Epidermal melanocyte (primary cell): ENCODE measurements around the gene DHRS13.
"Not testable (repeated sequence)": the region's sequence is repeated elsewhere in the genome, so short reads cannot be mapped to it uniquely, and the experiment has no call there.

Source experiments
- DNase-seq: peaks from one replicate; pipeline ENCODE4 v3.0.0; 2011; ENCODE audit warnings: low spot score; ENCODE audit not compliant: insufficient read length

The DHRS13 gene

GRCh38 chr17:28903546-28903841, 615 bp upstream of the DHRS13 start:
- DNase-seq = not testable (repeated sequence)

- DNase-seq = no peak
Measured at GRCh38 chr17:28901866-28902818, 737 bp downstream of the DHRS13 start.

- no peak for DNase-seq
Measured at GRCh38 chr17:28900986-28901726, 1.7 kb downstream of the DHRS13 start.

- DNase-seq = no peak
Measured at GRCh38 chr17:28899212-28899815, 3.6 kb downstream of the DHRS13 start.

- no peak for DNase-seq
Measured at GRCh38 chr17:28898527-28898955, 4.3 kb downstream of the DHRS13 start.

- no peak for DNase-seq
Measured at GRCh38 chr17:28897769-28898526, 4.9 kb downstream of the DHRS13 start.

GRCh38 chr17:28896884-28897768, 5.8 kb downstream of the DHRS13 start, which contains the start of gene FLOT2:
Gene FLOT2, minus strand, starts transcription at chr17:28897733. Its CDS starts 159 bp downstream, at chr17:28897574.
- DNase-seq = peak; percentile 39

GRCh38 chr17:28896491-28896883, 6.4 kb downstream of the DHRS13 start:
- no peak for DNase-seq

GRCh38 chr17:28895794-28896447, 7.0 kb downstream of the DHRS13 start:
- no peak for DNase-seq

- DNase-seq = not testable (repeated sequence)
Measured at GRCh38 chr17:28893248-28894183, 9.4 kb downstream of the DHRS13 start.

GRCh38 chr17:28892024-28892423, 10.9 kb downstream of the DHRS13 start:
- no peak for DNase-seq

GRCh38 chr17:28891201-28891600, 11.7 kb downstream of the DHRS13 start:
- DNase-seq = no peak

- no peak for DNase-seq
Measured at GRCh38 chr17:28889996-28890395, 12.9 kb downstream of the DHRS13 start.

GRCh38 chr17:28888832-28889231, 14.0 kb downstream of the DHRS13 start:
- DNase-seq = no peak

GRCh38 chr17:28887871-28888471, 14.9 kb downstream of the DHRS13 start:
- no peak for DNase-seq

GRCh38 chr17:28885951-28886350, 16.9 kb downstream of the DHRS13 start:
- no peak for DNase-seq

- DNase-seq = no peak
Measured at GRCh38 chr17:28885363-28885762, 17.5 kb downstream of the DHRS13 start.
